22Rv1 (cell line): ENCODE results near the gene MRPL27.

Experiments
- CTCF ChIP-seq: fragments of 450-650 bp; IDR thresholded peaks from 2 replicates; pipeline ENCODE4 v1.5.1; 2017; ENCODE audit warnings: mild to moderate bottlenecking
- ZFX ChIP-seq: fragments of 450-650 bp; IDR thresholded peaks from 2 replicates; pipeline ENCODE4 v1.6.1; 2017; ENCODE audit warnings: antibody characterized with exemption, borderline replicate concordance

- TF ChIP-seq CTCF (no peak), ZFX (no peak)
Observed at GRCh38 chr17:50358177-50358576, 14.8 kb downstream of the MRPL27 start.
